T-helper 2 cell (primary cell): ENCODE results near the gene ZNF607.
"Not testable (repeated sequence)": the region's sequence is repeated elsewhere in the genome, so short reads cannot be mapped to it uniquely, and the experiment has no call there.

Source experiments
- DNase-seq, 5 experiments: peaks; one replicate each; pipeline versions ENCODE4 v3.0.0 to v3.0.0-alpha.2; 2012 to 2022
- total RNA-seq, 2 donors: gene quantifications; one replicate each; lab custom pipeline; 2026; lab: John Stamatoyannopoulos, UW

Gene ZNF607
- total RNA-seq: 1.6 to 5.0 reads per million in 2 donors

GRCh38 chr19:37719111-37719926 lies at the start of gene ZNF607:
ZNF607 (minus strand) TSS chr19:37719761; CDS start chr19:37711618, 8,143 bp downstream.
- peak; percentile 53 to 87 (median 72) for DNase-seq

- no peak for DNase-seq
Observed at GRCh38 chr19:37763488-37763887, 43.9 kb upstream of the ZNF607 start.

GRCh38 chr19:37757683-37758082 lies 38.1 kb upstream of the ZNF607 start:
- not testable (repeated sequence) for DNase-seq

- DNase-seq: peak in 1 of 5 experiments; percentile 1
Observed at GRCh38 chr19:37738371-37738770, 18.8 kb upstream of the ZNF607 start.

- DNase-seq: no peak
Observed at GRCh38 chr19:37725181-37725580, 5.6 kb upstream of the ZNF607 start.

GRCh38 chr19:37719927-37720265 lies 335 bp upstream of the ZNF607 start:
- no peak for DNase-seq

GRCh38 chr19:37718304-37718703 lies 1.3 kb downstream of the ZNF607 start:
- DNase-seq: no peak

GRCh38 chr19:37716140-37716539 lies 3.4 kb downstream of the ZNF607 start:
- no peak for DNase-seq

- no peak for DNase-seq
Observed at GRCh38 chr19:37706052-37706605, 13.4 kb downstream of the ZNF607 start.

- no peak for DNase-seq
Observed at GRCh38 chr19:37699057-37699456, 20.5 kb downstream of the ZNF607 start.

- no peak for DNase-seq
Observed at GRCh38 chr19:37698216-37698615, 21.3 kb downstream of the ZNF607 start.

GRCh38 chr19:37695144-37695899 lies 24.2 kb downstream of the ZNF607 start:
- DNase-seq: no peak

GRCh38 chr19:37692956-37693620 lies 26.5 kb downstream of the ZNF607 start:
- no peak for DNase-seq

- peak; percentile 32 to 87 (median 64) for DNase-seq
Observed at GRCh38 chr19:37691881-37692504, 27.6 kb downstream of the ZNF607 start.

GRCh38 chr19:37683520-37683919 lies 36.0 kb downstream of the ZNF607 start:
- DNase-seq: no peak

GRCh38 chr19:37669450-37669914 lies 50.1 kb downstream of the ZNF607 start:
- DNase-seq: no peak

- not testable (repeated sequence) for DNase-seq
Observed at GRCh38 chr19:37657157-37657556, 62.4 kb downstream of the ZNF607 start.

- peak; percentile 62 to 88 (median 76) for DNase-seq
Observed at GRCh38 chr19:37655689-37656371, 63.7 kb downstream of the ZNF607 start.

- DNase-seq: peak; percentile 55 to 78 (median 72)
Observed at GRCh38 chr19:37655301-37655688, 64.3 kb downstream of the ZNF607 start, which contains the start of gene ZFP30. ZFP30 (minus strand) TSS chr19:37655465; CDS start chr19:37647822, 7,643 bp downstream.

- peak in 2 of 5 experiments; percentile 8 to 55 for DNase-seq
Observed at GRCh38 chr19:37654629-37655300, 64.8 kb downstream of the ZNF607 start.

- no peak for DNase-seq
Observed at GRCh38 chr19:37654118-37654517, 65.4 kb downstream of the ZNF607 start.
